Stromal cell of bone marrow (primary cell): Measurements from ENCODE around the gene AKAP6.
A peak's percentile ranks its signal among the peaks of the same experiment; 100 is the strongest.
"Not testable (repeated sequence)": the region's sequence is repeated elsewhere in the genome, so short reads cannot be mapped to it uniquely, and the experiment has no call there.

Experiments used
- DNase-seq: peaks from one replicate; pipeline ENCODE4 v3.0.0-alpha.2; 2012; ENCODE audit warnings: low read depth

Gene AKAP6

GRCh38 chr14:32583427-32583826 lies 254.3 kb downstream of the AKAP6 start:
- DNase-seq = not testable (repeated sequence)

DNA sequence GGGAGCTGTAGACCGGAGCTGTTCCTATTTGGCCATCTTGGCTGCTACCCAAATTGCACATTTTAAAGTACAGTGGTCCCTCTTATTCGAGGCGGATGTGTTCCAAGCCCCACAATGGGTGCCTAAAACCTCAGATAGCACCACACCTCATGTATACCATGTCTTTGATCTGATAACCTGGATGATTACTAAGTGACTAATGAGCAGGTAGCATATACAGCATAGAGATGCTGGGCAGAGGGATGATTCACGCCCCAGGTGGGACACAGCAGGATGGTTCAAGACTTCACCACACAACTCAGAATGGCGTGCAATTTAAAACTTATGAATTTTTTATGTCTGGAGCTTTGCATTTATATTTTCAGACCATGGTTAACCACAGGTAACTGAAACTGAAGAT lies 255.0 kb downstream of the AKAP6 start:
- no peak for DNase-seq

DNA sequence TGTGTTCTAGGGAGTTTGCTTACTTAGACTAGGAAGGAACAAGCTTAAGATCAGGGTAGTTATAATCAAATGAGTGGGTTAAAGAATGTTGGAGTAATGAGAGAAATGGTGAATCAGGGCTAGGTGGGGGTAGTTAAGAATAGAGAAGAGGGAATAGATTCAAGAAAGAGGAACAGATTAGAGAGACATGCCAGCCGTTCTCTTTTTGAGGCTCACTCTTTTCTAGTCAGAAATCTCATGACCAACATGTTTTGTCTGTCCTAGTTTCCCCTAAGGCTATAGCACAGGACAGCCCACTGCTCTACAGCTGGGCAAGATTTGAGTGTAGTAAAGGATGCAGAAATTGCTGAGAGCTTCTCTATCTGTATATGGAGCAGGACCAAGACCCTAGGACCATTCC lies 258.4 kb downstream of the AKAP6 start:
- DNase-seq = no peak

GRCh38 chr14:32588448-32589320 lies 259.6 kb downstream of the AKAP6 start:
- DNase-seq = no peak

DNA sequence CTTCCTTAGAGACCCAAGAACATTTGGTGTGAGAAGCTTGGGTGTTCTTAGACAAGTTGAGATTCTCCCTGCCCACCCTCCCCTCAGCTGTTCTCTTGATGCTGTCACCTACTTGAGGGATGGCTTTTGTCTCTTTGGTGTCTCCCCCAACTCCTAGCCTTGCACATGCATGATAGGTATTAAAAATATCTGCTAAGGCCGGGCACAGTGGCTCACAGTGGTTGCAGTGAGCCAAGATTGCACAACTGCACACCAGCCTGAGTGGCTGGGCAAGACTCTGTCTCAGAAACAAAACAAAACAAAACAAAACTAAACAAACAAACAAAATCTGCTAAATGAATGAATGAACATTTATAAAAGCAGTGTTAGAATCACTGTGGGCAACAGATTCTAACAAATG lies 261.1 kb downstream of the AKAP6 start:
- DNase-seq = no peak

DNA sequence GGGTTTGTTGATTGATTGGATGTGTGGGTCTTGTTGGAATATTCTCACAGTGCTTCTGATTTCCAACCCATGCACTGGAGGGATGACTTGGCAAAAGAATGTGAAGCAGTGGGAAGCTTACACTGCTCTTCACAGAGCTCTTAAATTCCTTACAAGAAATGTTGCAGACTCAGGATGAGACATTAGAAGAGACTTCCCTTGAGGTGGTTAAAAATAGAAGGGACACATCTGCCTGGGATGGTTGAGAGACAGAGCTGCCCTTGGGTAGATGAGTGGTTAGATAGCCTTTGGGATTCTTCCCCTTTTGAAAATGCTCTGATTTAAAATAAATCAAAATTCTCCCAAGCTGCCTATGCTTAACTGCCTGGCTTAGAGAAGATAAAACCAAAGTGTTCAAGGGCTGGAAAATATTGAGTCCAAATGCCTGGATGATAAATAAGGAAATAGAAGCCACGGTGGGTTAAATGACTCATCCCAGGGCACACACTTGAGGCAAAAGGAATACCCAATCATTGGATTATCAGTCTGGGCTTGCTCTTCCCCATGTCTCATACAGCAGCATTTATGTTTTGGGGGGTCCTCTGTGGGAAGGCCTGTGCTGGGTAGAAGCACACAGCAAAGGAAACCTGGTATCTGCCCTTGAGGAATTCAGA lies 264.3 kb downstream of the AKAP6 start:
- peak; percentile 47 for DNase-seq

GRCh38 chr14:32594766-32595165 lies 265.7 kb downstream of the AKAP6 start:
- DNase-seq = peak; percentile 36

DNA sequence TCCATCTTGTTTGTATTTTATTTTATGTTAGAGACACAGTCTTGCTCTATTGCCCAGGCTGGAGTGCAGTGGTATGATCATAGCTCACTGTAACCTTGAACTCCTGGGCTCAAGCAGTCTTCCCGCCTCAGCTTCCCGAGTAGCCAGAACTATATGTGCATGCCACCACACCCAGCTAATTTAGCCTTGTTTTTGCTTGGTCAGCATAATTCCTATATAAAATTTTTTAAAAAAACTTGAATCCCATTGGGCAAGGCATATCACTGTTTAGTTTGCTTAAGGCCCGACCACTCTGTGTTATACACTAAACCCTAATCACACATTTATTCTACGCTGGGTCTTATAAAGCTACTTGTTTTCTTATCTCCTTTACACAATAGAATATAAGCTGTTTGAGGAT lies 266.4 kb downstream of the AKAP6 start:
- no peak for DNase-seq

DNA sequence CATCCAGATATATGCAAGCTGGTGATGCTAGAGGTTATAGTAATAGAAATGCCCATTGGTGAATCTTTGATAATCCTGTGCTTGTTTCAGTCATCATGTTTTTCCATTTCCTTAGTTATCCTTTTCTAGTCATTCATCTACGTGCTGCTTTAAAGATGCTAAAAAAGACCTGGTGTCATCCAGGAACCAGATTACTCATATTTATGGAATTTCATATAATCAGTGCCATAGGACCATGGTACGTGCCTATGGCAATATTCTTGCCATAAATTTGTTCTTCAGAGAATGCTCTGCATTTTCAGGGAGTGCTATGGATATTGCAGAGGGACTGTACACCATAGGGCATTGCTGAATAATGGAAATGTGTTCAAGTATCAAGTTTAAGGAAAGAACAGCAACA lies 267.3 kb downstream of the AKAP6 start:
- DNase-seq = no peak

- DNase-seq = no peak
Measured at GRCh38 chr14:32597771-32598170, 268.7 kb downstream of the AKAP6 start.

DNA sequence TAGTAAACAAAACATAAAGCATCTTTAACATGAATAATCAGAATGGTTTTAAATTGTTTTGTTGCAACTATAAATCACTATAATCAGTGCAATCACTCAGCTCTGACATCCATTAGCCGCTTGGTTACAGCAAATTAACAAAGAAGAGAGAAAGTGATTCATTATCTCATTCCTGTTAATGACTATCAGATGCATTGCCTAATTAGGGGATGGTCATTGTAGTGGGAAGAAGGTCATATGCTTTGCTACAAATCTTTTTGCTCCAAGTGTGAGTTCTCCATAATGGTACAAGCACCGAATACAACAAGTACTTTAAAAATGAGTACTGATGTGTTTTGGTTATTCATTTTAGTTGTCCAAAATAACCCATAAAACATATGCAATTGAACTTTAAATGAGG lies 272.0 kb downstream of the AKAP6 start:
- DNase-seq = no peak

- DNase-seq = no peak
Measured at GRCh38 chr14:32601906-32602305, 272.8 kb downstream of the AKAP6 start.

DNA sequence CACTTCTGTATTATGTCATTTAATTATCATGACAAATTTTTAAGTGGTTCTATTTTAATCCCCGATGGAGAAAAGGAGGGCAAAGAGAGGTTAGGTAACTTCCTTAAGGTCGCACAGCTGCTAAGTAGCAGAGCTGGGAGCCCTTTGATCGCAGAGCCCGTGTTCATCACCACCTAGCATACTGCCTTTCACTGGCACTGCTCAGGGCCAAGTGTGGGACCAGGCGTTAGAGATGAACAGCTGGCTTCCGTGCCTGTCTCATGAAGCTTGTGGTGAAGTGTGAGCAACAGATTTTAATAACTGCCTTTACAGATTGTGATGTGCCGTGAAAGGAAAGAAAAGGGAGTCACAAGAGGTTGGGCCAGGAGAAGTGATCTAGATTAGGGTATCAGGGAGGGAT lies 273.6 kb downstream of the AKAP6 start:
- no peak for DNase-seq

DNA sequence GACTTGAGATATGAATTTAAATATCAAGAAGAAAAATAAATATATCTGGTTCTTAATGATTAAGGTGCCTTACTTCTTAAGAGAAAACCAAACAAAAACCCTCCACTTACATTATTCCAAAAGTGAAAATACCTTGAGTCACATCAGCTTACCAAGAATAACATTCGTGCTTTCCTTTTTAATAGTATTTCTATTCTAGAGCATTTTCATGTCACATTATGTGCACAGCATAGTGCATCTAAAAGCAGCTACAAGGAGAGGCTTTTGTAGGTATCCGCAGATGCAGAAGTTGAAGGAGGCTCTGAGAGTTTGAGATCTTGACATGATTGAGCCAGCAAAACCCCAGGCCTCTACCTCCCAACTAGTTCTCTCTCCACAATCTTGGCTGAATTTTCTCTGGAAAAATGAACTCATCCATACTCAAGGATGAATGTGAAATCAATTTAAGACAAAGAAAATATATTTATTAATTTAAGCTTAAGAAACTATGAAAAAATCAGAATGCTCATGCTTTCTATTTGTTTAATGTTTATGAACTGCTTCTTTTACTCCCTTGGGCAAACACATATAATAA lies 275.0 kb downstream of the AKAP6 start:
- no peak for DNase-seq

GRCh38 chr14:32606301-32606700 lies 277.2 kb downstream of the AKAP6 start:
- DNase-seq = no peak

- no peak for DNase-seq
Measured at GRCh38 chr14:32607399-32607798, 278.3 kb downstream of the AKAP6 start.

- peak; percentile 48 for DNase-seq
Measured at GRCh38 chr14:32608857-32609256, 279.8 kb downstream of the AKAP6 start.

DNA sequence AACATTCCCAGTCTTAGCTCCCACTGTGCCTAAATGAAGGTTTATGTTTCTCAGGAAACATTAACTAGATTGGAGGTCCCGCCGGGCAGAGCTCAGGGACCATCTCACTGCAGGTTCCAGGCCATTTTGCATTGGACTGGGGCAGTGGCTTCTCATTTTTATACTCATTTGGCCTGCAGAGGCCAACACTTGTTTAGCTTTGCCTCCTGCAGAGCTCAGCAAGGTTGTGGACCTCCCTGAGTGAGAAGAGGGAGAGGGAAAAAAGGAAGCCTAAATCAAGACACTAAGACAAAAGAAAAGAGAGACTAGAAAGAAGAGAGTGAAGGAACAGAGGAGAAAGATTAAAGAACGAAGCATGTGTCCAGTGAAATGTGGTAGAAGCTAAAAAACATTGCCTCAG lies 280.3 kb downstream of the AKAP6 start:
- no peak for DNase-seq

DNA sequence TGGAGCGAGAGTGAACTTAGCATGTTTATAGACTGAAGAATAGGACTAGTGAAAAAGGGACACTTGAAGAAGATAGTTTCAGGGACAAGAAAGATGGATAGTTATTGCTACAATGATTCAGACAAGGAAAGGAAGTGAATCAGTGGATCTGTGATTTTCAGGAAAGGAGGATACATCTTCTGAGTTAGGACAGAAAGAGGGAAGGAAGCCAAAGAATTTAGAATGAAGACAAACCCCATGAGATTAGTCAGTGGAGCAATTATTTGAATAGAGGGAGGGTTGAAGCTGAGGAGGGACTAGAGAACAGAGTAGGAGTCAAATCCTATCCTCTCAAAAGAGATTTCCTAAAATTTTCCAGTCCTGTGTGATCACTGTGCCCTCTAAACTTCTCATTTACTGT lies 282.7 kb downstream of the AKAP6 start:
- peak; percentile 86 for DNase-seq

DNA sequence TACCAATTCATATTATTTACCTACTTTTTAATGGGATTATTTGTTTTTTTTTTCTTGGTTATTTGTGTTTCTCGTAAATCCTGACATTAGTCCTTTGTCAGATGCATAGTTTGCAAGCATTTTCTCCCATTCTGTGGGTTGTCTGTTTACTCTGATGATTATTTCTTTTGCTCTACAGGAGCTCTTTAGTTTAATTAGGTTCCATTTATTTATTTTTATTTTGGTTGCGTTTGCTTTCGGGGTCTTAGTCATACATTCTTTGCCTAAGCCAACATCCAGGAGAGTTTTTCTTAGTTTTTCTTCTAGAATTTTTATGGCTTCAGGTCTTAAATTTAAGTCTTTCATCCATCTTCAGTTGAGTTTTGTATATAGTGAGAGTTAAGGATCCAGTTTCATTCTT lies 289.9 kb downstream of the AKAP6 start:
- DNase-seq = no peak

DNA sequence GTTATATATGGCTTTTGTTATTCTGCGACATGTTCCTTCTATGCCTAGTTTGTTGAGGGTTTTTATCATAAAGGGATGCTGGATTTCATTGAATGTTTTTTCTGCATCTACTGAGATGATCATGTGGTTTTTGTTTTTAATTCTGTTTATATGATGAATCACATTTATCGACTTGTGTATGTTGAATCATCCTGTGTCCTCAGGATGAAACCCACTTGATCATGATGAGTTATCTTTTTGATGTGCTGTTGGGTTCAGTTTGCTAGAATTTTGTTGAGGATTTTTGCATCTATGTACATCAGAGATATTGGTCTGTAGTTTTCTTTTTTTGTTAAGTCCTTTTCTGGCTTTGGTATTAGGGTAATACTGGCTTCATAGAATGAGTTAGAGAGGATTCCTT lies 291.2 kb downstream of the AKAP6 start:
- no peak for DNase-seq

DNA sequence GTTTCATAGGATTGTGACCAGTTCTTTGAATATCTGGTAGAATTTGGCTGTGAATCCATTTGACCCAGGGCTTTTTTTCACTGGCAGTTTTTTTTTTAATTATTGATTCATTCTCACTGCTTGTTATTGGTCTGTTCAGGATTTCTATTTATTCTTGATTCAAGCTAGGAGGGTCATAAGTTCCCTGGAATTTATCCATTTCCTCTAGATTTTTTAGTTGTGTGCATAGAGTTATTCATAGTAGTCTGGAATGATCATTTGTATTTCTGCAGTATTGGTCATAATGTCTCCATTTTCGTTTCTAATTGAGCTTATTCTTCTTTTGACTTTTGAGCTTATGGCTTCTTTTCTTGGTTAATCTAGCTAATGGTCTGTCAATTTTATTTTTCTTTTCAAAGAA lies 291.6 kb downstream of the AKAP6 start:
- peak; percentile 40 for DNase-seq

DNA sequence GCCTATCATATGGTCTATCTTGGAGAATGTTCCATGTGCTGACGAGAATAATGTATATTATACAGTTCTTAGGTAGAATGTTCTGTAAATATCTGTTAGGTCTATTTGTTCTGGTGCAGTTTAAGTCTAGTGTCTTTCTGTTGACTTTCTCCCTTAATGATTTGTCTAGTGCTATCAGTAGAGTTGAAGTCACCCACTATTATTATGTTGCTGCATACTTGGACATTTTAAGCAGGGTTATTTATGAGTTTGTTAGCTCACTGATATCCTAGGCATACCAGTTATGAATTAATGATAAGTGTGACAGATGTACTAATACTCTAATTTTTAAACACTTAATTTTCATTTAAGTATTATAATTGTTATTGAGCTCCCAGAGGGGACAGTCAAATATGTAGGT lies 292.5 kb downstream of the AKAP6 start:
- no peak for DNase-seq
